Measurements from ENCODE around the gene MAP3K12.
A peak's percentile ranks its signal among the peaks of the same experiment; 100 is the strongest.

DNA sequence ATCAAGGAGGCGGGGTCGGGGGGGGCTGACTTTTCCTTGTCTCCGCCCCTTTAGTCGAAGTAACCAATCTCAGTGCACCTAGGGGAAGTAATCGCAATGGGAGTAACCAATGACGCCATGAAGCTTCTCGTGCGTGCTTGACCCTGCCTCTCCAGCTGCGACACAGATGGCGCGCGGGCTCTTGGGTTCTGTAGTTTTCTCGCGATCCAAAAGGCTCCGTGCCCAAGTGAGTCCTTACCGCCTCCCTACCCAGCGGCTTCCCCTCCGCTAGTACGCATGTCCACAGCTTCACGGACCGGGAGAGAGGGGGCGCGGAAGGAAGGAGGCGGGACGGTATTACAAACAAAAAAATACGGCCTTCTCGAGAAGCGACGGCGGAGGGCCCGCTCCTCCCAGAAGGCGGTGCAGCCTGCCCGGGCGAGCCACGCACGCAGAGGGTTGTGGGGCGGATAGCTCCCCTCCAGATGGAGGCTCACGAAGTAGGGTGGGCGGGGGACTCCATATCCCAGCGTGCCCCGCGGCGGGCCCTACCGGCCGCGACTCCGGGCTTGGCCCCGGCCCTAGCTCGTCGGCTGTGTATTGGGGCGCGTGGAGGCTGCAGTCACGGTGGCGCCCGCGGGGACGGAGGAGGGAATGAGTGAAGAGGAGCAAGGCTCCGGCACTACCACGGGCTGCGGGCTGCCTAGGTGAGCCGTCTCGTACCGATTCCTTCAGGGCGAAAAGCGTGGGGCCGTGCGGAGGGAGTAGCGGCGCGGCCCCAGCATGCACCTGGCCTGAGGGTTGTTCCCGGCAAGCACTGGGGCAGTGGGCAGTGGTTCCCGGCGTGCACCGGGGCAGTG is 1.7 kb upstream of the MAP3K12 start, which contains the start of gene TARBP2:
- no peak for TF ChIP-seq NFRKB (IDR thresholded peaks at IDR 0.05)
- no peak for TF ChIP-seq SP1 (IDR thresholded peaks at IDR 0.05)
- no peak; the same call in 1 of the 2 replicates for TF ChIP-seq ARNT (IDR thresholded peaks at IDR 0.05)
- no peak for TF ChIP-seq ZNF384 (IDR thresholded peaks at IDR 0.05)
- peak; percentile 94 for TF ChIP-seq HDGF (IDR thresholded peaks at IDR 0.05; ENCODE audit: borderline replicate concordance)
- TF ChIP-seq, protein P1, sequence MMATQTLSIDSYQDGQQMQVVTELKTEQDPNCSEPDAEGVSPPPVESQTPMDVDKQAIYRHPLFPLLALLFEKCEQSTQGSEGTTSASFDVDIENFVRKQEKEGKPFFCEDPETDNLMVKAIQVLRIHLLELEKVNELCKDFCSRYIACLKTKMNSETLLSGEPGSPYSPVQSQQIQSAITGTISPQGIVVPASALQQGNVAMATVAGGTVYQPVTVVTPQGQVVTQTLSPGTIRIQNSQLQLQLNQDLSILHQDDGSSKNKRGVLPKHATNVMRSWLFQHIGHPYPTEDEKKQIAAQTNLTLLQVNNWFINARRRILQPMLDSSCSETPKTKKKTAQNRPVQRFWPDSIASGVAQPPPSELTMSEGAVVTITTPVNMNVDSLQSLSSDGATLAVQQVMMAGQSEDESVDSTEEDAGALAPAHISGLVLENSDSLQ (IDR thresholded peaks at IDR 0.05): no peak
- no peak for TF ChIP-seq FOXA1 (IDR thresholded peaks at IDR 0.05)
- no peak; the same call in 1 of the 2 replicates for TF ChIP-seq ELF4 (IDR thresholded peaks at IDR 0.05)
- no peak for TF ChIP-seq BHLHE40 (IDR thresholded peaks at IDR 0.05; ENCODE audit: borderline replicate concordance)
- no peak for TF ChIP-seq FOXM1 (IDR thresholded peaks at IDR 0.05; ENCODE audit: borderline replicate concordance)
- TF ChIP-seq TARDBP (IDR thresholded peaks at IDR 0.05): no peak
- no peak for TF ChIP-seq LEF1 (IDR thresholded peaks at IDR 0.05; ENCODE audit: borderline replicate concordance)
- peak; percentile 93 for TF ChIP-seq L3MBTL2 (conservative IDR thresholded peaks at IDR 0.05)
- TF ChIP-seq FOXK2 (IDR thresholded peaks at IDR 0.05): no peak
